A673 (cell line): ENCODE results near the gene AGRN. TPM values are rescaled to one million over a fixed set of nuclear protein-coding genes. Genes with fewer than 3 reads are reported as not detected.
"Not testable (repeated sequence)": the region's sequence is repeated elsewhere in the genome, so short reads cannot be mapped to it uniquely, and the experiment has no call there.

ENCODE experiments used
- BruUV-seq: library from RNA; stranded (reverse); fragments of 400-500 nt; replicated peaks from 2 replicates; lab custom pipeline; 2021; lab: Mats Ljungman, UMichigan
- CTCF ChIA-PET: fragments of 300-600 bp; sonication (Branson Sonifier 250); formaldehyde crosslinking; loops from one replicate; lab custom pipeline; 2022; ENCODE audit warnings: antibody characterized with exemption; lab: Charles Lee
- POLR2A ChIA-PET: fragments of 300-600 bp; sonication (Branson Sonifier 250); formaldehyde crosslinking; loops from one replicate; lab custom pipeline; 2022; ENCODE audit warnings: antibody characterized with exemption; ENCODE audit not compliant: low non-redundant PET; lab: Charles Lee
- DNase-seq: peaks from one replicate; pipeline ENCODE4 v3.0.0-alpha.2; 2015; ENCODE audit warnings: low spot score
- H3K27ac ChIP-seq: fragments of 200-600 bp; sonication (generic); 2 replicates; pipeline ENCODE4 v1.5.1; 2016; ENCODE audit warnings: mixed run types, low read depth, mild to moderate bottlenecking, mixed read lengths, antibody characterized with exemption, low read length; ENCODE audit not compliant: poor library complexity, severe bottlenecking
- H3K27me3 ChIP-seq: fragments of 200-600 bp; sonication (generic); replicated peaks from 2 replicates; pipeline ENCODE4 v1.6.1; 2017; ENCODE audit warnings: mixed run types, low read depth, mild to moderate bottlenecking, mixed read lengths, antibody characterized with exemption, low read length; ENCODE audit not compliant: insufficient read depth, poor library complexity
- H3K36me3 ChIP-seq: fragments of 200-600 bp; sonication (generic); 2 replicates; pipeline ENCODE4 v1.6.1; 2016; ENCODE audit warnings: mixed run types, mild to moderate bottlenecking, mixed read lengths, antibody characterized with exemption, low read length; ENCODE audit not compliant: insufficient read depth, poor library complexity, severe bottlenecking
- H3K4me1 ChIP-seq: fragments of 200-600 bp; sonication (generic); 2 replicates; pipeline ENCODE4 v1.6.1; 2017; ENCODE audit warnings: mixed run types, mild to moderate bottlenecking, mixed read lengths, antibody characterized with exemption, low read length; ENCODE audit not compliant: insufficient read depth, poor library complexity, severe bottlenecking
- H3K4me3 ChIP-seq: fragments of 200-600 bp; sonication (generic); 2 replicates; pipeline ENCODE4 v1.5.1; 2016; ENCODE audit warnings: low read depth, mixed run types, mild to moderate bottlenecking, mixed read lengths, low read length; ENCODE audit not compliant: poor library complexity, severe bottlenecking
- H3K9me3 ChIP-seq: fragments of 200-600 bp; sonication (generic); 2 replicates; pipeline ENCODE4 v1.6.1; 2016; ENCODE audit warnings: mixed run types, low read depth, mild to moderate bottlenecking, mixed read lengths, antibody characterized with exemption, low read length; ENCODE audit not compliant: poor library complexity, severe bottlenecking
- CTCF ChIP-seq: fragments of 300-800, 200-600 bp; sonication (generic); conservative IDR thresholded peaks from 2 replicates; pipeline ENCODE4 v1.5.1; 2017; ENCODE audit warnings: low read depth, mild to moderate bottlenecking, antibody characterized with exemption, low read length, moderate library complexity, mixed read lengths
- EZH2 ChIP-seq: fragments of 200-600 bp; sonication (generic); IDR thresholded peaks from 2 replicates; pipeline ENCODE4 v1.6.1; 2017; ENCODE audit warnings: borderline replicate concordance, low read depth, mild to moderate bottlenecking, mixed read lengths, antibody characterized with exemption, low read length; ENCODE audit not compliant: poor library complexity, severe bottlenecking
- intact Hi-C: fragments of 100-400 bp; cut with micrococcal nuclease; formaldehyde crosslinking; loops from one replicate; pipeline ENCODE4 v1.10.0; 2022; ENCODE audit not compliant: unreplicated experiment
- total RNA-seq: library from RNA; stranded (reverse); gene quantifications from 2 replicates; pipeline ENCODE4 v1.2.3, GENCODE V29; 2021

The AGRN gene
- total RNA-seq, 1 experiment from 2014 or later = 151 TPM

DNA sequence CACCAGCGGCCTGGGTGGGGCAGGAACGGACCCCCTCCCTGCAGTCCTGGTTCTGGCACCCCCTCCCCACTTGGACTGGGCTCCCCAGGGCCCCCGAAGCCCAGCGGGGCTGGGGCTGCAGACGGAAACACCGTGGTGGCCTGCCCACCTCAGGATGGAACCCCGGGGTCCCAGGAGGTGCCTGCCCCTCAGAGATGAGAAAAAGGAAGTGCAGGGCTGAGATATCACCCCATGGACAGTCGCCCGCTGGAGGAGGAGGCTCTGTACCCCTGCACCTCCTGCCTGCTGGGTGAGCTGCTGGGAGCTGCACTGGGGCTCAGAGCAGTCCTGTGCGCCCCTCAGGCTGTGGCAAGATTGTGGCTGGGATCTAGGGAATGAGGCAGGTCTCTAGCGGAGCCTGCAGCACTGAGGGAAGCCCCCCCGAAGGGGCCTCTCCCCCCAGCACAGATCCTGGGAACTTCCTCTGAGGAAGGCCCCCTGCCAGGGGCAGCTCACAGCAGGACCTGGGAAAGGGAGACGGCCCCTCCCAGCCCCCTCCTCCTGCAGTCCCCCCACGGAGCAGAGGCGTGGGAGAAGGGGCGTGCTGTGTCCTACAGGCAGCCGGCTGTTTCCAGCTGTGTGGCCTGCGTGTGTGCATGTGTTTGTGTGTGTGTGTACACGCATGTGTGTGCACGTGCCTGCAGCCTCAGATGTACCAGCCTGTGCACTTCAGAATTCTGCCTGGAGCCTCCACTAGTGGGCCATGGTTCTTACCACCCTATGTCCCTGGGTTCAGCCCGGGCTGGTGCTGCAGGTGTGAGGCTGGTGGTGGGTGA lies 6.9 kb downstream of the AGRN start:
- DNase-seq = peak; percentile 90
- CTCF ChIA-PET = interaction anchor here (0.5 kb wide), 1 partner anchor 34 kb away, joined by 5 read pairs; no protein-coding TSS in a partner anchor
- Histone ChIP-seq H3K4me1 (peaks cover 70% of the 10 kb centered on the region), H3K27ac (peak overlapping the region; percentile 65), H3K9me3 (no peaks in the 10 kb centered on the region), H3K4me3 (no peak overlapping the region), H3K27me3 (no peaks in the 10 kb centered on the region), H3K36me3 (peaks cover 7% of the 10 kb centered on the region)
- no peak for TF ChIP-seq EZH2
- no peak for TF ChIP-seq CTCF
- POLR2A ChIA-PET = no interaction called here
- intact Hi-C loops = loop anchor here (10.0 kb wide), 1 partner anchor 278 kb away; the partner anchor contains the start of genes ACAP3 and PUSL1
- BruUV-seq = no TSS peak

- H3K36me3 ChIP-seq = peaks cover 7% of the 10 kb centered on the region
- H3K27ac ChIP-seq = peak overlapping the region; percentile 27
- intact Hi-C loops = loop anchor here (10.0 kb wide), 1 partner anchor 277 kb away; the partner anchor contains the start of genes ACAP3 and PUSL1
- H3K4me3 ChIP-seq = no peak overlapping the region
- POLR2A ChIA-PET = no interaction called here
- peaks cover 70% of the 10 kb centered on the region for H3K4me1 ChIP-seq
- CTCF ChIA-PET = no interaction called here
- H3K27me3 ChIP-seq = no peaks in the 10 kb centered on the region
- TF ChIP-seq CTCF (no peak), EZH2 (no peak)
- H3K9me3 ChIP-seq = no peaks in the 10 kb centered on the region
- no peak for DNase-seq
- BruUV-seq = no TSS peak
These were observed 7.9 kb downstream of the AGRN start for GRCh38 chr1:1027791-1028190.

DNA sequence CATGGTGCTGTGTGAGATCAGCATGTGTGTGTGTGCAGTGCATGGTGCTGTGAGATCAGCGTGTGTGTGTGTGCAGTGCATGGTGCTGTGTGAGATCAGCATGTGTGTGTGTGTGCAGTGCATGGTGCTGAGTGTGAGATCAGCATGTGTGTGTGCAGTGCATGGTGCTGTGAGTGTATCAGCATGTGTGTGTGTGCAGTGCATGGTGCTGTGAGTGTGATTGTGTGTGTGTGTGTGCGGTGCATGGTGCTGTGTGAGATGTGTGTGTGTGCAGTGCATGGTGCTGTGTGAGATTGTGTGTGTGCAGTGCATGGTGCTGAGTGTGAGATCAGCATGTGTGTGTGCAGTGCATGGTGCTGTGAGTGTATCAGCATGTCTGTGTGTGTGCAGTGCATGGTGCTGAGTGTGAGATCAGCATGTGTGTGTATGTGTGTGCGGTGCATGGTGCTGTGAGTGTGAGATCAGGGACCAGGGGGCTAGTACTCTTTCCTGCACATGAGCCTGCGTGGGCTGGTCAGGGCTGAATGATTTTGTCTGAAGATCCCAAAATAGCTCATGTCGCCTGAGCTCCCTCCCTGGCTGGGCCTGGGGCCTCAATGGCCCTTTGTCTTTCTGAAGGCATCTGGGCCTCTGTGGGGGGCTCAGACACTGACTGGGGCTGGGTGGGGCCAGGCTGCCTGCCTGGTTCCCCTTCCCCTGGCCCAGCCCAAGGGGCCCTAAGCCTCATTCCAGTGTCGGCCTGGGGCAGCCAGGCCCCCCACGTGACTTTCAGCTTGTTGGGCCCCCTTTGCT lies 11.1 kb downstream of the AGRN start:
- intact Hi-C loops = loop anchor here (10.0 kb wide), 1 partner anchor 84 kb away; the partner anchor contains the start of gene C1orf159
- H3K27me3 ChIP-seq, H3K27ac ChIP-seq, H3K4me3 ChIP-seq, POLR2A ChIA-PET, H3K9me3 ChIP-seq, H3K36me3 ChIP-seq, CTCF ChIA-PET, BruUV-seq, DNase-seq: not testable (repeated sequence)
- peaks cover 39% of the 10 kb centered on the region for H3K4me1 ChIP-seq
